ENCODE results near the gene METRN. TPM values are rescaled to one million over a fixed set of nuclear protein-coding genes. Genes with fewer than 3 reads are reported as not detected.

Gene METRN
- total RNA-seq, 4 donors from 2014 or later, result 51.0 to 109 (median 57.0) TPM

DNA sequence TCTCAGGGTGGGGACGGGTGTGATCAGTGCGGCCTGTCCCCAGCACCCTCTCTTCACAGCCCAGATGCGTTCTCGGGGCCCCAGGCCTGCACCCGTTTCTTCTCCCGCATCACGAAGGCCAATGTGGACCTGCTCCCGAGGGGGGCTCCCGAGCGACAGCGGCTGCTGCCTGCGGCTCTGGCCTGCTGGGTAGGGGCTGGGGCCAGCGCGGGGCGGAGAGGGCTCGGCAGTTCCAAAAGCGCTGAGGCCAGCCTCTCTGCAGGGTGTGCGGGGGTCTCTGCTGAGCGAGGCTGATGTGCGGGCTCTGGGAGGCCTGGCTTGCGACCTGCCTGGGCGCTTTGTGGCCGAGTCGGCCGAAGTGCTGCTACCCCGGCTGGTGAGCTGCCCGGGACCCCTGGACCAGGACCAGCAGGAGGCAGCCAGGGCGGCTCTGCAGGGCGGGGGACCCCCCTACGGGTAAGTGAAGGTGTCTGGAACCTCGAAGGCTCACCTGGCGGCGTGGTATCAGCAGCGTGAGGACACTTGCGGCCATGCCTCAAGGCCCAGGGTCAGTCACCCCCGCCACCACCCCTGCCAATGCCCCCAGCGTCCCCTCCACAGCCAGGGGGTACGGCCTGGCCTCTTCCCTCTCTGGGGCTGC lies 50.0 kb downstream of the METRN start:
- Histone ChIP-seq H3K36me3 (no peaks in the 10 kb centered on the region), H3K27me3 (no peaks in the 10 kb centered on the region), H3K4me1 (peaks cover 0 to 2% of the 10 kb centered on the region in 2 donors), H3K4me3 (replicated peaks in 1 of 3) (no peak overlapping the region), H3K27ac (no peak overlapping the region), H3K9me3 (no peaks in the 10 kb centered on the region)
- DNase-seq, result no peak
- TF ChIP-seq POLR2A (IDR thresholded peaks at IDR 0.05), result no peak
- TF ChIP-seq, protein P1, sequence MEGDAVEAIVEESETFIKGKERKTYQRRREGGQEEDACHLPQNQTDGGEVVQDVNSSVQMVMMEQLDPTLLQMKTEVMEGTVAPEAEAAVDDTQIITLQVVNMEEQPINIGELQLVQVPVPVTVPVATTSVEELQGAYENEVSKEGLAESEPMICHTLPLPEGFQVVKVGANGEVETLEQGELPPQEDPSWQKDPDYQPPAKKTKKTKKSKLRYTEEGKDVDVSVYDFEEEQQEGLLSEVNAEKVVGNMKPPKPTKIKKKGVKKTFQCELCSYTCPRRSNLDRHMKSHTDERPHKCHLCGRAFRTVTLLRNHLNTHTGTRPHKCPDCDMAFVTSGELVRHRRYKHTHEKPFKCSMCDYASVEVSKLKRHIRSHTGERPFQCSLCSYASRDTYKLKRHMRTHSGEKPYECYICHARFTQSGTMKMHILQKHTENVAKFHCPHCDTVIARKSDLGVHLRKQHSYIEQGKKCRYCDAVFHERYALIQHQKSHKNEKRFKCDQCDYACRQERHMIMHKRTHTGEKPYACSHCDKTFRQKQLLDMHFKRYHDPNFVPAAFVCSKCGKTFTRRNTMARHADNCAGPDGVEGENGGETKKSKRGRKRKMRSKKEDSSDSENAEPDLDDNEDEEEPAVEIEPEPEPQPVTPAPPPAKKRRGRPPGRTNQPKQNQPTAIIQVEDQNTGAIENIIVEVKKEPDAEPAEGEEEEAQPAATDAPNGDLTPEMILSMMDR (IDR thresholded peaks at IDR 0.05), result no peak
- WGBS, 2 donors, result 81 to 85% methylated on average over 11 to 28 of the region's 38 CpGs
- intact Hi-C loops (cut with DNase I), result no loop called here

DNA sequence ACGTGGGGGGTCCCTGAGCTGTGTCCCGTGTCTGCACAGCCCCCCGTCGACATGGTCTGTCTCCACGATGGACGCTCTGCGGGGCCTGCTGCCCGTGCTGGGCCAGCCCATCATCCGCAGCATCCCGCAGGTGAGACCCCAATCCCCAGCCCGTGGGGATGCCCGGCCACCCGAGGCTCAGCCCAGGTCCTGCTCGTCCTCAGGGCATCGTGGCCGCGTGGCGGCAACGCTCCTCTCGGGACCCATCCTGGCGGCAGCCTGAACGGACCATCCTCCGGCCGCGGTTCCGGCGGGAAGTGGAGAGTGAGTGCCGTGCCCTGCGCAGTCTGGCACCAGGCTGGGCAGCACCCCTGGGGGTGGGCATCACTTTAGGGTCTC lies 50.6 kb downstream of the METRN start:
- no peaks in the 10 kb centered on the region for H3K27me3 ChIP-seq
- no peak overlapping the region for H3K4me3 ChIP-seq (replicated peaks in 1 of 3)
- H3K9me3 ChIP-seq, result no peaks in the 10 kb centered on the region
- intact Hi-C loops (cut with DNase I), result no loop called here
- 92% methylated on average over 15 of the region's 29 CpGs; no CpG with 5 or more reads in 1 of the 2 donors for WGBS, 2 donors
- H3K4me1 ChIP-seq, result no peaks in the 10 kb centered on the region
- TF ChIP-seq, protein P1 (IDR thresholded peaks at IDR 0.05), result no peak
- TF ChIP-seq POLR2A (IDR thresholded peaks at IDR 0.05), result no peak
- H3K36me3 ChIP-seq, result no peaks in the 10 kb centered on the region
- H3K27ac ChIP-seq, result no peak overlapping the region
- no peak for DNase-seq

DNA sequence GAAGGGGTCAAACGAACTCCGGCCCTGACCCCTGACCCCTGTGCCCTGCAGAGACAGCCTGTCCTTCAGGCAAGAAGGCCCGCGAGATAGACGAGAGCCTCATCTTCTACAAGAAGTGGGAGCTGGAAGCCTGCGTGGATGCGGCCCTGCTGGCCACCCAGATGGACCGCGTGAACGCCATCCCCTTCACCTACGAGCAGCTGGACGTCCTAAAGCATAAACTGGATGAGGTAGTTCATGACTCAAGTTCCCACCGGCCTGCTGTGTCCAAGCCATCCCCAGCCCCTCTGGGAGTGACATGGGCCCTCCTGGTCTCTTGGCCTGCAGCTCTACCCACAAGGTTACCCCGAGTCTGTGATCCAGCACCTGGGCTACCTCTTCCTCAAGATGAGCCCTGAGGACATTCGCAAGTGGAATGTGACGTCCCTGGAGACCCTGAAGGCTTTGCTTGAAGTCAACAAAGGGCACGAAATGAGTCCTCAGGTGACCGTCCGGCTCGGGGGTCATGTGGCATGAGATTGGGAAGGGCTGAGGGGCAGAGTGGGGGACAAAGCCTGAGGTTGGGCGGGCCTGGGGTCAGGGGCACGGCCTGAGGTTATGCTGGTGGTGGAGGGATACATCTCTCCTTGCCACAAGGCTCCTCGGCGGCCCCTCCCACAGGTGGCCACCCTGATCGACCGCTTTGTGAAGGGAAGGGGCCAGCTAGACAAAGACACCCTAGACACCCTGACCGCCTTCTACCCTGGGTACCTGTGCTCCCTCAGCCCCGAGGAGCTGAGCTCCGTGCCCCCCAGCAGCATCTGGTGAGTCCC lies 51.3 kb downstream of the METRN start:
- 88 to 89% methylated on average over 20 to 22 of the region's 29 CpGs for WGBS, 2 donors
- DNase-seq, result no peak

GRCh38 chr16:766820-767640 lies 52.1 kb downstream of the METRN start:
- WGBS, 2 donors, result 64 to 74% methylated on average over 14 to 24 of the region's 48 CpGs
- TF ChIP-seq, protein P1 (IDR thresholded peaks at IDR 0.05), result no peak
- TF ChIP-seq POLR2A (IDR thresholded peaks at IDR 0.05), result no peak
- no peaks in the 10 kb centered on the region for H3K4me1 ChIP-seq
- no peak overlapping the region for H3K4me3 ChIP-seq (replicated peaks in 1 of 3)
- H3K27ac ChIP-seq, result no peak overlapping the region
- intact Hi-C loops (cut with DNase I), result no loop called here
- no peaks in the 10 kb centered on the region for H3K9me3 ChIP-seq
- no peaks in the 10 kb centered on the region for H3K27me3 ChIP-seq
- DNase-seq, result no peak
- no peaks in the 10 kb centered on the region for H3K36me3 ChIP-seq

More for the DNA sequence above, 51.3 kb downstream of the METRN start:
- Histone ChIP-seq H3K36me3 (no peaks in the 10 kb centered on the region), H3K9me3 (no peaks in the 10 kb centered on the region), H3K27ac (no peak overlapping the region), H3K4me1 (no peaks in the 10 kb centered on the region), H3K4me3 (replicated peaks in 1 of 3) (no peak overlapping the region), H3K27me3 (no peaks in the 10 kb centered on the region)
- intact Hi-C loops (cut with DNase I), result no loop called here
- TF ChIP-seq, protein P1 (IDR thresholded peaks at IDR 0.05), result no peak
- no peak for TF ChIP-seq POLR2A (IDR thresholded peaks at IDR 0.05)
